SW 1271 (cell line): ENCODE results near the gene MUC2.

Source experiments
- DNase-seq, 2 experiments: peaks; one replicate each; lab custom pipeline; 2025; lab: John Stamatoyannopoulos, UW

The MUC2 gene

DNA sequence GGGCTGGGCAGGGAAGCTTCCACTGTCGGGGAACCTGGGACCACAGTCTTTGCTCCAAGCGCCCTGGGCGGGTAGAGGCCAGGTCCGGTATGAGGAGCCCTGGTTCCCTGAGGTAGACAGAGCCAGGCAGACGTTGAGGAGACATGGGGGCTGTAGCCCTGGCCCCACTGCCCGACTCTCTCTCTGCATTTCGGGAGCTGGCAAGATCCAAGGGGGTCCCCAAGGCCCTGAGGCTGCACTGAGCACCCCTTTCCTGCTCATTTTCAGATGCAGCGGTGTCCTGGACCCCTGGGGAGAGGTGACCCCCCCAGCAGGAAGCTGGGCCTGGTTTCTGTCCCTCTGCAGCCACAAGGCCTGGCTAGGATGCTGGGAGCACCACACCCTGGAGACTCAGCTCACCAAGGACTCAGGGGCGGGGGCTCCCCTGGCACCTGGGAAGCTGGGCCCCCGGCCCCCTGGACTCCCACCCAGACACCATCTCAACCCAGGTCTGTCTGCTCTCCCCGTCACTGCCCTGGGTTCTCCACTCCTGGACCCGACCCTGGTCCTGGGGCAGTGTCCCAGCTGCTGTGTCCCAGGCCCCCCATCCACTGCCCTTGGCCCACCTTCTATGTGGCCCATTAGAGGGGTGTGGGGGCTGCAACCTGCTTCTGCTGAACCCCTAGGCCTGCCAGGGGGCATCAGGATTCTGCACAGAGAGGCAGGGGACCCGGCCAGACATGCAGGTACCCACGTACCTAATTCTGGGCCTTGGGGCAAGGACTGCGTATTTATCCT lies 23.1 kb upstream of the MUC2 start:
- no peak for DNase-seq

DNA sequence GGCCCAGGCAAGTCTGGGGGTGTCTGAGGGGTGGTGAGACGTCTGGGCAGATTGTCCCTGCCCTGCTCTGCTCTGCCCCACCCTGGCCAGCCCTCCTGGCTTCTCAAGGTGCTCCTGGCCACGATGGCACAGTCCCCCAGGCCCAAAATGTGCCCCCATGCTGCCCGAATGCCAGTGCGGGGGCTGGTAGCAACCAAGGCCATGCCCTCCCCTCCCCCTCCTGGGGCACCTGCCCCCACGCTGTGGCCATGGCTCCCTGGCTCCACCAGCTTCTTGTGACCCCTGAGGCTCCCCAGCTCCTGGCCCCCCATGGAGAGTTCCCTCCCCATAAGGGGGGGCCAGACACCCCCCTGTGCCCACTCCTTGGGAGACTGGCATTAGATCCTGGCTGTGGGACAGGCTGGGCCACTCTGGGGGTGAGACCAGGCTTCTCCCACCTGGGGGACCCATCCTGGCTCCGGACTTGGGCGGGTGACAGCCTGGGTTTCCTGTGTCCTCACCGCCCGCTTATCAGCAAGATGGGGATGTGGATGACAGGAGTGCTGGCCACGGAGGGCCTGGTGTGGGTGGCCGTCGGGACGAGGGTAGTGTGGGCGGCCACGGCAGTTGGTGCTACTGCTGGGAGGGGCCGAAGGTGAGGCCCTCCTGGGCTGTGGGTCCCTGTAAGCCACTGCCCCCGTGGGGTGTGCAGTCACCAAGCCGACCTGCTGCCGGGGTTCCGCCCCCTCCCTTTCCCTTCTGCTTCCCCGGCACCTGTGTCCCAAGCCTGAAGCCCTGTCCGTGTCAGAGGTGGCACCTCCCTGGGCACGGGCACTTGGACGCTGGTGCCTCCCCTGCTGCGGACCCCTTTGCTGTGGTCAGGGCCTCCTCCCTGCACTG lies 22.3 kb upstream of the MUC2 start:
- no peak for DNase-seq

DNA sequence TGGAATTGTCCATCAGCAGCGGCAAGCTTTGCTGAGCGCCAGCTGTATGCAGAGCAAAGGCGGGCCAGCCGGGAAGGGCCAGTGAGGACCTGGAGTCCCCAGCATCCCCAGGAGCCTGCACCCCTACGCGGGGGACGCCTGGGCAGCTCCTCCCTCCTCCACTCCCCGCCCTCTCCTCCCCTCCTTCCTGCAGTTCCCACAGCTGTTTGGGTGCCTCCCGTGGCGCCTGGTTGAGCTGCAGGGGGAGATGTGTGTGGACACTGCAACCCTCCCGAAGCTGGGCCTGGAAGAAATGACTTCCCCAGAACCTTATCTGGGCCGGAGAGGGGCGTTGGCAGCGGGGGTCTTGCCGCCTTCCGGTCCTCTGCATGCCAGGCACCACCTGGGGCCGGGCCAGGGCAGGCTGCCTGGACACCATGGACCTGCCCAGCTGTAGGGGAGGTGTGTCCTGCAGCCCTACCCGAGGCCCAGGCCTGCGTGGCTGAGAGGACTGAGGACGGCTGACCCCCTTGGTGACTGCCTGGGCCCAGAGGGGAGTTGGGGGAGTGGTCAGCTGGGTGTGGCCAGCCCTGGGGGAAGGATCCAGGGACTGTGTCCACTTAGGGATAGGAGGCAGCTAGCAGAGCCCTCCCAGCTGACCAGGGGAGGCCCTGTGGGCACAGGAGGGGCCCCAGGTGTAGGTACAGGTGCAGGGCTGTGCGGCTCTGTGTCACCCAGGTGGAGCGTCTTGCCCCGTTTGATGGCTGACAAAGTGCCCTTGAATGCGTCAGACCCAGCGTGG lies 21.4 kb upstream of the MUC2 start:
- no peak for DNase-seq

DNA sequence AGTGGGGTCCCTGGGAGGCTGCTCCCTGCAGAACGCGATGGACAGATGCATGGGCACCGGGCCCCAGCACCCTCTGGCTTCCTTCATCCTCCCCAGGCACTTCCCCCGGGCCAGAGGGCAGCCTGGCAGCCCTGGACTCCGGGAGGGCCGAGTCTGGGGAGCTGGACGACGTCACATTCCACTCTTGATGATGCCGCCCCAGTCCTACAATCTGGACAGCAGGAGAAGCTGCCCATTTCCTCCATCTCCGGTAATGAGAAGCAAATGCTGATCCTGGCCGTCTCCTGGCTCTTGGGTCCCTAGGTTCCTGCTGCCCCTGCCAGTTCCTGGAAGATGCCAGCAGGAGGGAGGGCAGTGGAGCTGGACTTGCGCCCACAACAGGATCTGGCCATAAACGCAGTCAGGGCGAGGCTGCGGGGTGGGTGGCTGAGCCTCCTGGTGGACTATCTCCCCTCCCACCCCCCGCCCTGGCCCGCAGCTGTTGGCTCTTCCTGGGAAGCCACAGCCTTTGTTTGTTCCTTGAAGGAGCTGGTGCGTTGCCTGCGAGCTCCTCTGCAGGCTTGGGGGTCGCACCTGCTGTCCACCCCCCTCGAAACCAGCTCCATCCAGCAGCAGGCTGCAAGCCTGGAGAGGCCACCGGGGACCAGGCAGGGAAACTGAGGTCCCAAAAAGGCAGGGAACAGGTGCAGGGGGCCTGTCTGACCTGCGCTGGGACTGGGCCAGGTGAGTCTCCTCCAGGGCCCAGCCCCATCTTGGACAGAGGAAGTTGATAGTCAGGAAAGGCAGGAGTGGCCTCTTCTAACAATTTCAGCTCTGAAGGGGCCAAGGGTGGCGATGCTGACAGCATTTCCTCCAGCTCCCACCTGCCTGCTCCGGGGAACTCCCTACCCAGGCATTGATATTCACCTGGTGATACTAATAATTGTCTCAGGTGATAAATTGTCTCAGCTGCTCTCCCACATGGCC lies 20.2 kb upstream of the MUC2 start:
- DNase-seq: no peak

DNA sequence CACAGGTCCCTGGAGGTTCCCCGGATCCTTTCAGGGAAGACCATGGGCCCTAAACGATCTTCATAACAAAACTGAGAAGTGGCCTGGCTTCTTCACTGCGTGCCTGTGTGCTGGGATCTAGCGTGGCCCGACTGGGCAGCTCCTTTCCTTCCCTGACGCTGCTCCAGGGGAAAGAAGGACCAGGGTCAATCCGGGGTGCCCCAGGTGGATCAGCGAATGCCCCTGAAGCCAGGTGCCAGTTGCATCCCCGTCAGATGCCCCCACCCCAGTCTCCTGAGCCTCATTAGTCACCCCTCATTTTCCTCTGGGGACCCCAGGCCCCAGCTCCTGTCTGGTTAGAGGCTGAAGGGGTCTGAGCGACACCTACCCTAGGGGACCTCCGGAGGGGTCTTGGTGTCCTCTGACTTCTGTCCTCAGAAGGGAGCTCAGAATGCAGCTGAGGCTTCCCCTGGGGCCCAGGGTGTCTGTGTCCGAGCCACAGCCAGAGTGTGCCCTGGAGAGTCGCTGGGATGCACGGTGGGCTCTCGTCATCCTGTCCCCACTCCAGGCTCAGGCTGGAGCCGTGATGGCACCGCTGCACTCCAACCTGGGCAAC lies 19.5 kb upstream of the MUC2 start:
- DNase-seq: no peak

DNA sequence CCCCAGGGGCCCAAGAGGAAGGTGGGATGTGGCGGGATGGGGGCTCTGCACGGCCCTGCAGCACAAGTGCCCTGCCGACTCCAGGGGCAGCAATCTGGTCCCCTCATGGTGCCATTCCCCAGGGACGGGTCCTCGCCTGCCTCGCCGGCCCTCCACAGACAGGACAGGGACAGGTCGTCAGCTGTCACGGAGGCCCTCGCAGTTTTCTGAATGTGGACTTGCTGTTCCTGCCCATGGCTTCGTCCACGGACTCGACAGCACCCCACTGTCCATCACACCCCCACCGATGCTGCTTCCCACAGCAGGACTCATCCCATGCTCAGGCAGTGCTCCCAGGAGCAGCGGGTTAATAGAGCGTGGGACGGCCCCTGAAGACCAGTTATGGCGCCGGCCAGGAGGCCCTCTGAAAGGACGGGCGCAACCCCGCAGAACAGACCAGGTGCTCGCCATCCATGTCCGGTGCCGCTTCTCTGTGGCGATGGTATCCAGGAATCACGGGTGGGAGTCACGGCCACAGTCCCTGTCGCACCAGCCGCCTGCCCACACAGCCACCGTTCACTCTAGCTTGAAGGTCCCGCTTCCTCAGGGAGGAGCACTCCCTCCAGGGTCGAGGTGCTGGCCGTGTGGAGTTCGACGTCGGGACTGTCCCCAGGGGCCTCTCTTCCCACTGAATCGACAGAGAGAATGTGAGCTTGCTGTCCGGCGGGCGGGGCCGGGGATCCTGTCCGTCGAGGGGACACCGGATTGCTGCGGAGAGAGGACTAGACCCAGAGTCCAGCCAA lies 18.5 kb upstream of the MUC2 start:
- no peak for DNase-seq

DNA sequence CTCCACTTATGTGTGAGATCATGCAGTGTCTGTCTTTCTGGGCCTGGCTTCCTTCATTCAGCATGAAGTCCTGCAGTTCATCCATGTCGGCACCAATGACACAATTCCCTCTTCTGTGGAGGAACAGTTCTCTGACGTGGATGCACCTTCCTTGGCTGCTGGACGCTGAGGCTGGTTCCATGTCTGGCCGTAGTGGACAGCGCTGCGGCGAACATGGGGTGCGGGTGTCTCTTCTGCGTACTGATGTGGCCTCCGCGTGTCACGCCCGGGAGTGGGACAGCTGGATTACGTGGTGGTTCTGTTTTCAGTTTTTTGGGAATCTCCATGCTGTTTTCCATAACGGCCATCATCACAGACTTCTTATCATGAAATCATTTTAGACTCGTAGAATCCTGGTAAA lies 16.9 kb upstream of the MUC2 start:
- DNase-seq: no peak

DNA sequence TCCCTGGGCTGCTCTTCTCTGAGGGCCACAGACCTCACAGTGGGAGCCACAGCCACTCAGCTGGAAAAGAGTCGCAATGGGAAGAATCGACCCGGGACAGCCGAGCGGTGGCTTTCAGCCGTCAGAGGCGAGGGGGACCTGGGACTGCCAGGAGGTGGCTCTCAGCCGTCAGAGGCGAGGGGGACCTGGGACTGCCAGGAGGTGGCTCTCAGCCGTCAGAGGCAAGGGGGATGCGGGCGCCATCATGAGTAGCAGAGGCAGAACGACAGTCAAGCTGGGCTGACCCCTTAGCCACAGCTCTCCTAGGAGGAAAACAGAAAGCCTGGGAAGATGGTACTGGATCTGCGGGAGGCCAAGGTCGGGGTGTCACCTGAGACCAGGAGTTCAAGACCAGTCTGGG lies 14.9 kb upstream of the MUC2 start:
- DNase-seq: no peak

GRCh38 chr11:1060410-1060809 lies 14.3 kb upstream of the MUC2 start:
- DNase-seq: no peak

GRCh38 chr11:1060852-1061616 lies 13.6 kb upstream of the MUC2 start:
- DNase-seq: no peak

GRCh38 chr11:1062075-1062820 lies 12.4 kb upstream of the MUC2 start:
- no peak for DNase-seq

DNA sequence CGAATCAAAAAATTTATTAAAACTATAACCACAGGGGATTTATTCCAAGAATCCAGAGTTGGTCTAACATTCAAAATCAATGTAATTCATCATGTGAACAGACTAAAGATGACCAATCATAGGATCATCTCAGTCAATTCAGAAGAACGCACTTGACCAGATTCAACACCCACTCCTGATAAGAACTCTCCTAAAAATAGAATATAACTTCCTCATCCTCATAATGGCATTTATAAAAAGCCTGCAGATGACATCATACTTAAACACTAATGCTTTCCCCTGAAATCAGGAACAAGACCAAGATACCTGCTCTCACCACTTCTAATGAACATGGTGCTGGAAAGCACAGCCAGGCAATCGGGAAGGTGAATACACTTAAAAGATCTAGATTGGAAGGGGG lies 10.5 kb upstream of the MUC2 start:
- DNase-seq: no peak

- no peak for DNase-seq
Observed at GRCh38 chr11:1067812-1068496, 6.7 kb upstream of the MUC2 start.

DNA sequence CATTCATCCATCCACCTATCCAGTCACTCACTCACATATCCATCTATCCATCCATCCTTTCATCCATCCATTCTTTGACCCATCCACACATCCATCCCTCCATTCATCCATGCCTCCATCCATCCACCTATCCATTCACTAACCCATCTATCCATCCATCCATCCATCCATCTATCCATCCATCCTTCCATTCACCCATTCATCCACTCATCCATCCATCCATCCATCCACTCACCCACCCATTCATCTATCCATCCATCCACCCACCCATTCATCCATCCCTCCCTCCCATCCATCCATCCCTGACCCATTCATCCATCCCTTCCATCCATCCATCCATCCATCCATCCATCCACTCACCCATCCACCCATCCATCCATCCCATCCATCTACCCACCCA lies 4.9 kb upstream of the MUC2 start:
- DNase-seq: no peak

- no peak for DNase-seq
Observed at GRCh38 chr11:1070594-1071462, 3.8 kb upstream of the MUC2 start.

DNA sequence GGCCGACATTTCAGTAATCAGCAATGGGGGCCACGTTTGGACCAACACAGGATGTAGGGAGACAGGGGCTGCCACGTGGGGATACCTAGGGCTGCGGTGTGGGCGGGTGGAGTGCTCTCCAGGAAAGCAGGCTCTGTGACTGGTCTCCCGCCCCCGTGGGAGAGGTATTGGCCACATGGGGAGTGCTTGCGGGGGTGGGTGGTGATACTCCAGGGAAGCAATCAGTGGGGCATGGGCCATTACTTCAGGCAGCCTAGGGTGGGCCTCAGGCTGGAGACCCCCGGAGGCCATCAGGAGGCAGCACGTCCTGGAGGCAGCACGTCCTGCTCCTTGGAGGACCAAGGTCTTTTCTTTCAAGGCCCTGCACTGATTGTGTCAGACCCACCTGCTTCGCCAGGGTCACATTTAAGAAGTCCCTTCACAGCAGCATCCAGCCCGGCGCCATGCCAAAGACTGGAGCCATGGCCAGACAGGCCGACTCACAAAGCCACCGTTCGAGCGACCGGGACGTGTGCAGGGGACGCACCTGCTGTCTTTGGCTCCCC lies 3.0 kb upstream of the MUC2 start:
- DNase-seq: no peak
